Calu3 (cell line): ENCODE measurements around the gene DTNB. TPM values are rescaled to one million over a fixed set of nuclear protein-coding genes. Genes with fewer than 3 reads are reported as not detected.

Source experiments
- BruUV-seq: library from RNA; stranded (reverse); fragments of 400-500 nt; replicated peaks from 2 replicates; lab custom pipeline; 2021; lab: Mats Ljungman, UMichigan
- CTCF ChIA-PET: fragments of 300-600 bp; sonication (Branson Sonifier 250); formaldehyde crosslinking; loops from one replicate; lab custom pipeline; 2022; ENCODE audit warnings: antibody characterized with exemption; lab: Charles Lee
- DNase-seq: peaks from one replicate; pipeline ENCODE4 v3.0.0; 2022
- H3K27ac Mint-ChIP-seq: one replicate; pipeline ENCODE4 v1.8.0; 2022; ENCODE audit warnings: mixed read lengths; ENCODE audit not compliant: unreplicated experiment
- H3K27me3 Mint-ChIP-seq: one replicate; pipeline ENCODE4 v1.8.0; 2022; ENCODE audit warnings: mixed read lengths; ENCODE audit not compliant: unreplicated experiment
- H3K36me3 Mint-ChIP-seq: one replicate; pipeline ENCODE4 v1.8.0; 2022; ENCODE audit warnings: mild to moderate bottlenecking, moderate library complexity, mixed read lengths; ENCODE audit not compliant: insufficient read depth, unreplicated experiment
- H3K4me1 Mint-ChIP-seq: one replicate; pipeline ENCODE4 v1.8.0; 2022; ENCODE audit warnings: mild to moderate bottlenecking, low read depth, mixed read lengths; ENCODE audit not compliant: unreplicated experiment
- H3K4me3 Mint-ChIP-seq: one replicate; pipeline ENCODE4 v1.8.0; 2022; ENCODE audit warnings: mild to moderate bottlenecking, low read depth, moderate library complexity, mixed read lengths; ENCODE audit not compliant: unreplicated experiment
- H3K9me3 Mint-ChIP-seq: one replicate; pipeline ENCODE4 v1.8.0; 2022; ENCODE audit warnings: low read depth, mixed read lengths; ENCODE audit not compliant: unreplicated experiment
- intact Hi-C: fragments of 100-400 bp; cut with micrococcal nuclease; formaldehyde crosslinking; loops from one replicate; pipeline ENCODE4 v1.10.0; 2022; ENCODE audit not compliant: unreplicated experiment
- total RNA-seq: library from RNA; stranded (reverse); gene quantifications from 2 replicates; pipeline ENCODE4 v1.2.3, GENCODE V29; 2022
- TF ChIP-seq, protein P1 (sequence below): fragments of 200-600 bp; IDR thresholded peaks from one replicate; pipeline ENCODE4 v1.8.0; 2022; ENCODE audit warnings: antibody characterized with exemption; ENCODE audit not compliant: unreplicated experiment

DTNB gene
- total RNA-seq, 1 experiment from 2014 or later = 27.3 TPM

DNA sequence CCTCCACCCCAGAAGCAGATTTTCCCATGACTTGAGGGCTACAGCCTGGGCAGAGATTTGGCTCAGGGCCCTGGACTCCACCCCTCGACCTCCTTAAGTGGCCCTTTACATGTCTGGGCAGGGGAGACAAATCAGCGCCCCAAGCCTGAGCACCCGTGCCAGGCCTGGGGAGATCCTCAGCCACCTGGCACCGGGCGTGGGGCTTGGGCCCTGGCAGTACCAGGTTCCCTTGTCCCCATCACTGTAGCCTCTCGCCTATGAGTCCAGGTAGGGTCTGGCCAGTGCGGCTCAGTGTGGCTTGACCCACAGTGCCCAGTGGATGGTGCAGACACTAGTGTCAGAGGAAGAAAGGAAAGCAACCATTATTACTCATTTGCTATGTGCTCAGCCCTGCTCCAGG, 309.6 kb downstream of the DTNB start:
- CTCF ChIA-PET = no interaction called here
- intact Hi-C loops = loop anchor here (5.0 kb wide), 1 partner anchor 159 kb away; no protein-coding TSS in a partner anchor
- no peak overlapping the region for H3K4me3 Mint-ChIP-seq
- no peak for DNase-seq
- TF ChIP-seq, protein P1, sequence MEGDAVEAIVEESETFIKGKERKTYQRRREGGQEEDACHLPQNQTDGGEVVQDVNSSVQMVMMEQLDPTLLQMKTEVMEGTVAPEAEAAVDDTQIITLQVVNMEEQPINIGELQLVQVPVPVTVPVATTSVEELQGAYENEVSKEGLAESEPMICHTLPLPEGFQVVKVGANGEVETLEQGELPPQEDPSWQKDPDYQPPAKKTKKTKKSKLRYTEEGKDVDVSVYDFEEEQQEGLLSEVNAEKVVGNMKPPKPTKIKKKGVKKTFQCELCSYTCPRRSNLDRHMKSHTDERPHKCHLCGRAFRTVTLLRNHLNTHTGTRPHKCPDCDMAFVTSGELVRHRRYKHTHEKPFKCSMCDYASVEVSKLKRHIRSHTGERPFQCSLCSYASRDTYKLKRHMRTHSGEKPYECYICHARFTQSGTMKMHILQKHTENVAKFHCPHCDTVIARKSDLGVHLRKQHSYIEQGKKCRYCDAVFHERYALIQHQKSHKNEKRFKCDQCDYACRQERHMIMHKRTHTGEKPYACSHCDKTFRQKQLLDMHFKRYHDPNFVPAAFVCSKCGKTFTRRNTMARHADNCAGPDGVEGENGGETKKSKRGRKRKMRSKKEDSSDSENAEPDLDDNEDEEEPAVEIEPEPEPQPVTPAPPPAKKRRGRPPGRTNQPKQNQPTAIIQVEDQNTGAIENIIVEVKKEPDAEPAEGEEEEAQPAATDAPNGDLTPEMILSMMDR = no peak
- H3K4me1 Mint-ChIP-seq = peaks cover 25% of the 10 kb centered on the region
- H3K27me3 Mint-ChIP-seq = no peaks in the 10 kb centered on the region
- BruUV-seq = no TSS peak
- no peak overlapping the region for H3K27ac Mint-ChIP-seq
- H3K36me3 Mint-ChIP-seq = peaks cover 14% of the 10 kb centered on the region
- no peaks in the 10 kb centered on the region for H3K9me3 Mint-ChIP-seq

DNA sequence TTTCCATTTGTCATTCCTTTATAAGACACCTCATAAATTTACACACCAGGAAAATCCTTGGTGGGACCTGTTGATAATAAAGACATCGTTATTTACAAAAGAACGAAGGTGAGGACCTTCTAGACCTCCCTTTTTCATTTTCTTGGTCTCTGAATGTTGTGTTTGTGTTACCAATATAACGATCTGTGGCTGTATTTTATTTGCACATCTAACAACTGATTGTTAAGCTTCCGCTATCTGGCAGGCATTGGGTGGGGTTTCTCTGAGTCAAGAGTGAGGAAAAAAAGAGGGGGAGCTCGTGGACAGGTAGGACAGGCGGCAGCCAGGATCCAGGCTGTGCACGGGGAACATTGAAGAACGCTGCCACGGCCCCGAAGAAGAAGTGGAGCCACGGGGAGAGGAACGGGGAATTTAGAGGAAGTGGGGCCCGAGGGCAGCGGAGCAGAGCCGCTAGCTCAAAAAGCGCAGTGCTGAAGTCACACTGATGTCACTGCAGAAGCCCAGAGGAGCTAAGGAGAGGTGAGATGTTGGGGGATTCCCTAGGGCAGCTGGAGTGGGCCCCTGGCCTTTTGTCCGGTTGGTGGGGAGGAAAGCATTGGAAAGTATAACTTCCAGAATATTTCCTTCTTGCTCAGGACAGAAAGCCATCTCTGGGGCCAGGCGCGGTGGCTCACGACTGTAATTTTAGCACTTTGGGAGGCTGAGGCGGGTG, 310.8 kb downstream of the DTNB start:
- intact Hi-C loops = loop anchor here (5.0 kb wide), 1 partner anchor 160 kb away; no protein-coding TSS in a partner anchor
- no peak for DNase-seq
- Mint-ChIP-seq H3K27ac (peak overlapping the region; percentile 7), H3K4me3 (peak overlapping the region; percentile 59), H3K27me3 (no peaks in the 10 kb centered on the region), H3K9me3 (no peaks in the 10 kb centered on the region), H3K36me3 (peaks cover 14% of the 10 kb centered on the region), H3K4me1 (peaks cover 25% of the 10 kb centered on the region)
- TF ChIP-seq, protein P1 = no peak
- no TSS peak for BruUV-seq
- CTCF ChIA-PET = interaction anchor here (0.6 to 1.6 kb wide), 13 partner anchors 9 to 370 kb away, joined by 3 to 12 read pairs (median 4); no protein-coding TSS in a partner anchor

DNA sequence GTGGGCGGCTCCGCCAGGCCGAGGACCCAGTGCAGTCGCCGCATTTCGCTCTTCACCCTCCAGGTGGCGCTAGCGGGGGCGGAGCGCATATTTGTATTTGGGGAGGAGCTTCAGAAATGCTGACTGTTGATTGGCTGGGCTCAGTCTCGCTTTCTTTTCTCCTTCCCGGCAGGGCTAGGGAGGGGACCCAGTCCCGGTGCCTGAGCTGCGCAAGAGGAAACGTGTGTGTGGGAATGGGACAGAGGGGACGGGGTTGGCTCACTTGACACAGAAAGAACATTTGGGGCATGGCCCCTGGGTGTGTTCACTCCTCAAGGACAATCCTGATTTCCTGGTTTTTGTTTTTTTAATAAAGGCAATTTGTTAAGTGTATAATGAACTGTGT, 311.3 kb downstream of the DTNB start:
- Mint-ChIP-seq H3K36me3 (peaks cover 14% of the 10 kb centered on the region), H3K4me1 (peaks cover 25% of the 10 kb centered on the region), H3K4me3 (peak overlapping the region; percentile 59), H3K9me3 (no peaks in the 10 kb centered on the region), H3K27ac (peak overlapping the region; percentile 7), H3K27me3 (no peaks in the 10 kb centered on the region)
- CTCF ChIA-PET = interaction anchor here (0.6 to 1.6 kb wide), 13 partner anchors 9 to 371 kb away, joined by 3 to 12 read pairs (median 4); no protein-coding TSS in a partner anchor
- BruUV-seq = no TSS peak
- intact Hi-C loops = loop anchor here (5.0 kb wide), 1 partner anchor 160 kb away; no protein-coding TSS in a partner anchor
- DNase-seq = peak; percentile 95
- TF ChIP-seq, protein P1 = peak; percentile 91

DNA sequence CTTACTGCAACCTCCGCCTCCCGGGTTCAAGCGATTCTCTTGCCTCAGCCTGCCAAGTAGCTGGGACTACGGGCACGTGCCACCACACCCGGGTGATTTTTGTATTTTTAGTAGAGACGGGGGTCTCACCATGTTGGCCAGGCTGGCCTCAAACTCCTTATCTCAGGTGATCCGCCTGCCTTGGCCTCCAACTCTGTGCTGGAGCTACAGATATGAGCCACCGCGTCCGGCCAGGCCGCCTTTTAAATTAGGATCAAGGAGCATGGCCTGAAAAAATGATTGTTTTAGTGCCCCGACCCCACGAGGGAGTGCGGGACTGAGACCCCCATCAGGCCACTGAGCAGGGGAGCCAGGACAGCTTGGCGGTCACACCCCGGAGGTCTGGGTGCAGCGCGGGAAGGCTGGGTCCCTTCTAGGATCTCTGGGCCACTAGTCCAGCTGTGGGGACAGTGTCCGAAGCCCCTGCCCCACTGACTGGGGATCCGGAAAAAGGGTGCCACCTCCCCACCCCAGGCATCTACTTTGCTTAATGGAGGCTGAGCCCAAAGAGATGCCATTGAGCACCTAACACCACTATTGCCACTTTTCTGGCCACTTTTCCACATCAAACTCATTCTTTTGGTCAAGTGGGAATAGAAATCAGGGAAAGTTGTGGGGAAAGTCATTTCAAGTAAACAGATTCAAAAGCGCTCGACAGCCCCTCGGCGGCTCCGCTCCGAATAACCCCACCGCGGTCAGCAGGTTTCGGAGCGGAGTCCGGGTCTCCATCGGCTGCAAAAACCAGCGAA, 311.9 kb downstream of the DTNB start:
- no peaks in the 10 kb centered on the region for H3K27me3 Mint-ChIP-seq
- no peak for DNase-seq
- H3K9me3 Mint-ChIP-seq = no peaks in the 10 kb centered on the region
- peaks cover 25% of the 10 kb centered on the region for H3K4me1 Mint-ChIP-seq
- TF ChIP-seq, protein P1 = no peak
- peaks cover 14% of the 10 kb centered on the region for H3K36me3 Mint-ChIP-seq
- H3K27ac Mint-ChIP-seq = peak overlapping the region; percentile 7
- CTCF ChIA-PET = interaction anchor here (0.7 to 1.6 kb wide), 12 partner anchors 10 to 372 kb away, joined by 3 to 12 read pairs (median 5); no protein-coding TSS in a partner anchor
- intact Hi-C loops = loop anchor here (5.0 kb wide), 1 partner anchor 161 kb away; no protein-coding TSS in a partner anchor
- no TSS peak for BruUV-seq
- peak overlapping the region; percentile 59 for H3K4me3 Mint-ChIP-seq
